DMS153 (cell line): ENCODE data around the gene PDXP.
"Not testable (repeated sequence)": the region's sequence is repeated elsewhere in the genome, so short reads cannot be mapped to it uniquely, and the experiment has no call there.

Experiments used
- DNase-seq: peaks from one replicate; lab custom pipeline; 2025; lab: John Stamatoyannopoulos, UW

Gene PDXP

DNA sequence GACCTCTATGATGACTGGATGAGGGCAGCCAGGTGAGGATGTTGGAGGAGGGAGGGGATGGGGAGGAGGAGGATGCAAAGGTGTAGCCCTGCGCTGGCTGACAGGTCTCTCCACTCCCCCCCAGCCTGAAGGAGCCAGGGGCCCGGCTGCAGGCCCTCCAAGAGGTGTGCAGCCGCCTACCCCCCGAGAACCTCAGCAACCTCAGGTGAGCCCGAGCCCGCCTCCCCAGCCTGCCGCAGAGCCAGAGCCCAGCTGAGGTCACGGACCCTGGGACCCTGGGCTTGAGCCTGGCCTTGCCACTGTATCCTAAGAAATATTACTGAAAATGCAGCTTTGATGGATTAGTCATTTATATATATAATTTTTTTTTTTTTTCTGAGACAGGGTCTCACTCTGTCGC is 11.2 kb upstream of the PDXP start:
- no peak for DNase-seq

DNA sequence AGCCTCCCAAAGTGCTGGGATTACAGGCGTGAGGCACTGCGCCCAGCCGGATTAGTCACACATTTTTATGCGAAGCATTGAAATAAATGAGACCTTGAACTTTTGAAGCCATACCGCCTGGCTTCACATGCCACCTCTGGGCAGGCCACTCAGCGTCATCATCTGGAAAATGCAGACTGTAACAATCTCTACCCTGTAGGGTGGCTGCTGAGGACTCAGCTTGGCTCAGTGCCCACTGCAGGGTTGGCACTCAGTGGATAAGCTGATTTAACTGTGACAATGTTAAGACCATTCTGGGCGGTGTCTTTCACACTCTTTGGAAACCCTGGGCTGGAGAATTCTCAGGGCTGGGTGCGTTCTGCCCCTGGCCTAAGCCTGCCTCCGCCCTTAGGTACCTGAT is 10.6 kb upstream of the PDXP start:
- no peak for DNase-seq

DNA sequence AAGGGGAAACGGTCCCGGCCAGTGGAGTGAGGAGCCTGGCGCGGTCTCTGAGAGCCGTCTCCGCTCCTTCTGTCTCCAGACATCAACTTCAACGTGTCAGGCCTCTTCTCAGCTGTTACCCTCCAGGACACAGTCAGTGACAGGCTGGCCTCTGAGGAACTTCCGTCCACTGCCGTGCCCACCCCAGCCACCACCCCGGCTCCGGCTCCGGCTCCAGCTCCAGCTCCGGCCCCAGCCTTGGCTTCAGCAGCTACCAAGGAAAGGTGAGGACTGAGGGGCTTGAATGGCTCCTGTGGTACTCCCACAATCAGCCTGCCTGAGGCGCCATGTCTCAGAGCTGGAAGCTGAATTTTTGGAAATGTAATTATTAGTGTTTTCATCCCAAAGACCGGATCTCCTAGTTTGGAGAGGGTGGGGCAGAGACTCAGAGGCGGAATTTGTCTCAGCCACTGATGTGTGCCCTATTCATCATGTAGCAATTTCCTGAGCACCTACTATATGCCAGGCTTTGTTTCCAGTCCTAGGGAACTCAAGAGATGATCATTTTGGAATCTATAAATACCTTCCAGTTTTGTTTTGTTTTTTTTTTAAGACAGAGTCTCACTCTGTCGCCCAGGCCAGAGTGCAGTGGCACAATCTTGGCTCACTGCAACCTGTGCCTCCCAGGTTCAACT is 7.9 kb upstream of the PDXP start:
- DNase-seq = no peak

- DNase-seq = no peak
These were observed 3.8 kb upstream of the PDXP start for GRCh38 chr22:37654563-37655251.

GRCh38 chr22:37655252-37655563 is 3.3 kb upstream of the PDXP start:
- DNase-seq = no peak

GRCh38 chr22:37656583-37656982 is 1.9 kb upstream of the PDXP start:
- DNase-seq = not testable (repeated sequence)

GRCh38 chr22:37657590-37658132 is 862 bp upstream of the PDXP start:
- no peak for DNase-seq

DNA sequence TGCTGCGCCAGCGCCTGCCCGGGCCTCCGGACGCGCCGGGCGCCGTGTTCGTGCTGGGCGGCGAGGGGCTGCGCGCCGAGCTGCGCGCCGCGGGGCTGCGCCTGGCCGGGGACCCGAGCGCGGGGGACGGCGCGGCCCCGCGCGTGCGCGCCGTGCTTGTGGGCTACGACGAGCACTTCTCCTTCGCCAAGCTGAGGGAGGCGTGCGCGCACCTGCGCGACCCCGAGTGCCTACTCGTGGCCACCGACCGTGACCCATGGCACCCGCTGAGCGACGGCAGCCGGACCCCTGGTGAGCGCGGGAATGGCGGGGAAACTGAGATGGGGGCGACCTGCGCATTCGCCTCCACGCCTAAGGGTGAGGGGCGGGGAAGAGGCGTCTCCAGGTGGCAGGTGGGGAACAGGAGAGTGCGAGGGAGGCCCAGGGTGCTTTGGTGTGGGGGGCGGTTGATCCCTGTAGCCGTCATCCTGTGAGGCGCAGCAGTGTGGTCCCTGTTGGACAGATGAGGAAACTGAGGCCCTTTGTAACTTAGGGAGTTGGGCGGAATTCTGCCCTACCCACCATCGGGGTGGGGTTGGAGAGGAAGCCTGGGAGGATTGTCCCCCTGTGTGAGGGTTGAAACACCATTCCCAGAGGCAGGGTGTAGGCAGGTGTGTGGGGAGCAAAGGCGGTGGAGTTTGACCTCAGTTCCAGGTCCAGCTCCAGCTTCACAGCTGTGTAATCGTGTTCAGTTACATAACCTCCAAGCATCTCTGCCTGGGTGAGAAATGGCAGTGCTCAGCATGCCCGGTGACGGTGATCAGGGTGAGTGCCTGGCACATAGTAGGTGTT is 758 bp downstream of the PDXP start:
- DNase-seq = no peak

DNA sequence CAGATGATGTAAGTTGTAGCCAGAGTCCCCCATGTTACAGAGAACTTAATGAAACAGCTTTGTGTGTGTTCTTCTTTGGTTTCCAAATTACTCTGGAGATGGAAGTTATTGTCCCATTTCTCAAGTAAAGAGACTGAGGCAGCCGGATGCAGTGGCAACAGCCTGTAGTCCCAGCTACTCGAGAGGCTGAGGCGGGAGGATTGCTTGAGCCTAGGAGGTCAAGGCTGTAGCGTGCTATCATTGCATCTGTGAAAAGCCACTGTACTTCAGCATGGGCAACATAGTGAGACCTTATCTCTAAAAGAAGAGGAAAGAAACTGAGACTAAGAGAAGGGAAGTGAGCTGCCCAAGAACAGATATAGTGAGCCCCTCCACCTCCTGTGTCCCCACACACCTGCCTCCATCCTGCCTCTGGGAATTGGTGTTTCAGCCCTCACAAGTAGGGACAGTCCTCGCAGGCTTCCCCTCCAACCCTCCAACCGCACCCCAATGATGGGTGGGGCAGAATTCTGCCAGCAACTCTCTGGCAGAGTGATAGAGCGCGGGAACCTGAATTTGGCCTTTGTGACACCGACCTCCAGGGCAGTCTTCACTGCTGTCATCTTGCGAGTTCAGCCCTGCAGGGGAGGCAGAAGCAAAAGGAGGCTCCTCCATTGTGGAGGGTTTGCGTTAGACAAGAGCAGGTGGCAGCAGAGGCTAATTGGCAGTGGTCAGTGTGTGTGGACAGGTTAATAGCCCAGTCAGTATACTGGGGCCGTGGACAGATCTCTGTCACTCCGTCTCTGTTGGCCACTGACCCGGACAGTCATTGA is 1.6 kb downstream of the PDXP start:
- no peak for DNase-seq

GRCh38 chr22:37660709-37661045 is 2.2 kb downstream of the PDXP start:
- DNase-seq = no peak

GRCh38 chr22:37661160-37661924 is 2.8 kb downstream of the PDXP start:
- DNase-seq = peak; percentile 62

DNA sequence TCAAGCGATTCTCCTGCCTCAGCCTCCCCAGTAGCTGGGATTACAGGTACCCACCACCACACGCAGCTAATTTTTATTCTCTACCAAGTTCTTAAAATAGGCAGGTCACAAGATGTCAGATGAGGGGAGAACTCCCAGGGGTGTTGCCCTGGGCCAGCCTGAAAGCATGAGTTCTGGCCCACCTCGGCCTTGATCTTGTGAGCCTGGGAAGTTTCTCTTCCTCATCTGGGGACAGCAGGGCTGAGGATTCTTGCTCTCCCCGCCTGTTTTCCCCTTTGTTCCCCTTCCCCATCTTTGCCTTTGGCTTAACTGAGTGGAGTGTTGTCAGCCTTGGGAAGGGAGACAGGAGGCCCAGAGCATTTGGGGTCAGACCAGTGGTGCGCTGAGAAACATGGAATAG is 3.5 kb downstream of the PDXP start:
- no peak for DNase-seq

DNA sequence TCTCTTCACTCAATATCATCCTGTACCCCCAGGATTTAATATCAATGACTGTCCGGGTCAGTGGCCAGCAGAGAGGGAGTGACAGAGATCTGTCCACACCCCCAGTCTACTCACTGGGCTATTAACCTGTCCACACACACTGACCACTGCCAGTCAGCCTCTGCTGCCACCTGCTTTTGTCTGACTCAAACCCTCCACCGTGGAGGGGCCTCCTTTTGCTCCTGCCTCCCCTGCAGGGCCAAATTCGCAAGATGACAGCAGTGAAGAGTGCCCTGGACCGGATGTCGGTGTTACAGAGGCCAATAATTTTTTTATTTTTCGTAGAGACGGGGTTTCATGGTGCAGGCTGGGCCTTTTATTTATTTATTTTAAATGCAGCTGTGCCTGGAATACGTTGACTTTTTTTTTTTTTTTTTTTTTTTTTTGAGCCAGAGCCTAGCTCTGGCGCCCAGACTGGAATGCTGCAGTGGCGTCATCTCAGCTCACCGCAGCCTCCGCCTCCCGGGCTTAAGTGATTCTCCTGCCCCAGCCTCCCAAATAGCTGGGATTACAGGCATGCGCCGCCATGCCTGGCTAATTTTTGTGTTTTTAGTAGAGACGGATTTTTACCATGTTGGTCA is 5.1 kb downstream of the PDXP start:
- no peak for DNase-seq

- no peak for DNase-seq
These were observed 6.0 kb downstream of the PDXP start for GRCh38 chr22:37664249-37665101.

DNA sequence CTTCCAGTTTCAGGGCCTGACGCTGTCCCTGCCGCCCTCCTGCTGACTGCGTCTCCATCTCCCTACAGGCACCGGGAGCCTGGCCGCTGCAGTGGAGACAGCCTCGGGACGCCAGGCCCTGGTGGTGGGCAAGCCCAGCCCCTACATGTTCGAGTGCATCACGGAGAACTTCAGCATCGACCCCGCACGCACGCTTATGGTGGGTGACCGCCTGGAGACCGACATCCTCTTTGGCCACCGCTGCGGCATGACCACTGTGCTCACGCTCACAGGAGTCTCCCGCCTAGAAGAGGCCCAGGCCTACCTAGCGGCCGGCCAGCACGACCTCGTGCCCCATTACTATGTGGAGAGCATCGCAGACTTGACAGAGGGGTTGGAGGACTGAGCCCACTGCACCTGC is 7.0 kb downstream of the PDXP start:
- no peak for DNase-seq

DNA sequence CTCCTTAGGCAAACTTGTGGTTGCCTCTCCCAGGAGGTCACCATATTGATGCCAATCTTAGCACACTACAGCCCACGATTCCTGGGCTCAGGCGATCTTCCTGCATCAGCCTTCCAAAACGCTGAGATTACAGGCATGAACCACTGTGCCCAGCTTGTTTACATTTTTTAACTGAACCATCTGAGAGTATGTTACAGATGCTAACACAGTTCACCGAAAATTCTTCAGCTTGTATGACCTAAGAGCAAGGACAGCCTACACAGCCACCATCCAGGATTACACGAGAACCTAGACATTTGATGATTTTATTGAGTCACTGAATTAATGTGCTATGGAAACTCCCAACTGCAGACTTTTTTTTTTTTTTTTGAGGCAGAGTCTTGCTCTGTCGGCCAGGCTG is 11.1 kb downstream of the PDXP start:
- no peak for DNase-seq

- no peak for DNase-seq
These were observed 13.8 kb downstream of the PDXP start for GRCh38 chr22:37672206-37672919.

DNA sequence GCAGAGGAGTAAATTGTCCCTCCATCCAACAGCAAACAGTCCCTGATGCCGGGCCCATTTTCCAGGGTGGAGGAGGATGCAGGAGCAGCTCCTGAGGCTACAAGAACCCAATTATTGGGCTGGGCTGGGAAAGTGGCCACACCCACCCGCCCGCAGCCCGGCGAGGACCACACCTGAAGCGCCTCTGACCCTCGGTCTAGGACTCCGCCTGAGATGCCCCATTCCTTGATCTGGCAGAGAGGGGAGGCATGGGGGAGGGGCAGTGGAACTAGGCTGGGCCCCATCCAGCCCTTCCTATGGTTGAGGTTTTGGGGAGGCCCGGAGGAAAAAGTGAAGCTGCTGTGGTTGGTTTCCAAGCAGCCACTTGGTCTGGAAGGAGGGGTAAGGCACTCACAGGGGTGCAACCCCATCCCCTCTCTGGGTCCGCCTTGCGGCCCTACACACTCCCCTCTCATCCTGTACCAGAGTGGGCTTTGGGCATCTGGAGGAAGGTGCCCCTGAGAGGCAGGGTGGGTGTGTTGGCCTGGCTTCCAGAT is 14.5 kb downstream of the PDXP start:
- no peak for DNase-seq

- no peak for DNase-seq
These were observed 15.7 kb downstream of the PDXP start for GRCh38 chr22:37674248-37674647.
